Heart right ventricle (tissue), 16 donors: Measurements from ENCODE around the gene GPRC5A. TPM values are rescaled to one million over a fixed set of nuclear protein-coding genes. Genes with fewer than 3 reads are reported as not detected.
"Not testable (repeated sequence)": the region's sequence is repeated elsewhere in the genome, so short reads cannot be mapped to it uniquely, and the experiment has no call there.

ENCODE experiments used
- ATAC-seq, 8 donors: fragments of 200-7000 bp; cut with Tn5 transposase; one replicate each; pipeline ENCODE4 v1.9.1; 2020; ENCODE audit warnings: mild to moderate bottlenecking in 8 of 8, moderate library complexity in 8 of 8, moderate number of reproducible peaks in 1 of 8
- DNase-seq, 2 donors: peaks; one replicate each; pipeline ENCODE4 v3.0.0-alpha.2; 2020
- H3K27ac ChIP-seq, 10 donors: fragments of 200-600 bp; sonication (generic) in 2 of 10; one replicate each; pipeline versions ENCODE4 v1.5.0 to v1.8.0; 2020 to 2022; ENCODE audit warnings: mild to moderate bottlenecking in 3 of 10
- H3K27me3 ChIP-seq, 7 donors: fragments of 200-600 bp; one replicate each; pipeline ENCODE4 v1.8.0; 2021 to 2022; ENCODE audit warnings: mild to moderate bottlenecking in 2 of 7
- H3K36me3 ChIP-seq, 9 donors: fragments of 200-600 bp; sonication (generic) in 1 of 9; one replicate each; pipeline versions ENCODE4 v1.5.0 to v1.8.0; 2020 to 2022; ENCODE audit warnings: mild to moderate bottlenecking in 2 of 9
- H3K4me1 ChIP-seq, 9 donors: fragments of 200-600 bp; sonication (generic) in 1 of 9; one replicate each; pipeline versions ENCODE4 v1.5.0 to v1.8.0; 2020 to 2022; ENCODE audit warnings: mild to moderate bottlenecking in 4 of 9
- H3K4me3 ChIP-seq, 10 donors: fragments of 200-600 bp; sonication (generic) in 2 of 10; one replicate each; pipeline versions ENCODE4 v1.5.0 to v1.8.0; 2020 to 2022; ENCODE audit warnings: mild to moderate bottlenecking in 7 of 10, moderate library complexity in 2 of 10
- H3K9me3 ChIP-seq, 11 donors: fragments of 200-600 bp in 10 of 11; sonication (generic) in 2 of 11; one replicate each; pipeline versions ENCODE4 v1.5.0 to v1.8.0; 2013 to 2022; ENCODE audit warnings: mild to moderate bottlenecking in 2 of 11, control low read depth in 1 of 11, moderate library complexity in 1 of 11
- CTCF ChIP-seq, 9 donors: fragments of 200-600 bp; sonication (generic) in 2 of 9; IDR thresholded peaks; one replicate each; pipeline versions ENCODE4 v1.5.0 to v1.8.0; 2021 to 2022; ENCODE audit warnings: antibody characterized with exemption in 9 of 9, mild to moderate bottlenecking in 5 of 9, moderate library complexity in 1 of 9
- WGBS, 2 donors: extraction: QIAGEN DNeasy Blood & Tissue Kit; methylation state at CpG; one replicate each; pipeline ENCODE4 v1.1.7; 2013; ENCODE audit warnings: inconsistent platforms in 1 of 2; 5-methylcytosine and 5-hydroxymethylcytosine counted together
- intact Hi-C, 10 donors: fragments of 100-400 bp; cut with DNase I; formaldehyde crosslinking; loops; one replicate each; pipeline versions ENCODE4 v1.11.1 to v1.14.2; 2022
- long read RNA-seq, 3 donors: library from polyadenylated mRNA; unstranded; transcript quantifications; one replicate each; pipeline ENCODE4 v2.0.0, GENCODE V29; 2020 to 2021
- polyA plus RNA-seq, 2 donors: library from polyadenylated mRNA; stranded (reverse); fragments of 200-250 nt; gene quantifications; one replicate each; pipeline ENCODE4 v1.2.3, GENCODE V29; 2013
- total RNA-seq, 10 donors: library from RNA; stranded (reverse); fragmentation: NEBNext Ultra II Directional in 3 of 10; extraction: Animal tissue kit (Norgen Biotek cat#: 25700) in 3 of 10; gene quantifications; one replicate each; pipeline versions ENCODE4 v1.2.1 to v1.2.4, GENCODE V29; 2021 to 2023
- donor health status: Arrhythmogenic right ventricular cardiomyopathy.
- donor health status: ischemic (EF 13 %, LVEDD 7.1; RV severe dilation, severe dysfunction).
- donor health status: healthy with polysubstance abuse.
- donor health status: DM: no; HTN: yes; CAD: no.
- donor health status: DM: no; HTN: no; CAD: no.
- donor health status: ischemic (EF 25% LVEDD 6.9; RV normal size, moderate dysfunction).
- donor health status: ischemic (EF 25% LVEDD 5.7; RV mildly dilated, moderate dysfunction).
- donor health status: healthy.
- donor health status: DM: yes; HTN: yes; CAD: no.
- donor health status: Ischemic cardiomyopathy.
- donor health status: ischemic (EF 35%, LVEDD 5.7; RV mildly dilated, moderate dysfunction).
- donor health status: nonischemic (EF 11% LVEDD 7.7; RV severe dilation, severe dysfunction).
- donor health status: DM: yes; HTN: yes; CAD: no.
- donor health status: PGD.
- donor health status: ischemic (EF 29% LVEDD 5.4; RV normal size, mild dysfunction).
- donor health status: nonischemic (EF 23%, LVEDD 6.1; RV moderate dilation, normal function).

The GPRC5A gene
- total RNA-seq = 1 to 10 TPM in 3 of 10 donors, under 1 TPM in 7; 0.26 to 4.5 (median 0.88) TPM
- under 1 TPM; 0.75 to 0.95 TPM for polyA plus RNA-seq
- long read RNA-seq, donor 1 = 0 reads
- long read RNA-seq, donor 2 = 0 reads
- long read RNA-seq, donor 3, full-length matches to known transcripts = 2 of 2 reads
- long read RNA-seq, donor 3, partial matches to known transcripts = 0 of 2 reads
- long read RNA-seq, donor 3, other reads (novel, unspliced or antisense) = 0 of 2 reads

GRCh38 chr12:12891080-12891880 lies at the start of gene GPRC5A:
TSS of gene GPRC5A (plus strand) at chr12:12891562. CDS start at chr12:12908250, 16,688 bp downstream.
- TF ChIP-seq CTCF (IDR thresholded peaks at IDR 0.05) = no peak
- Histone ChIP-seq H3K27ac (peak within 1 kb of the TSS in 8 of 10 donors; percentile 10 to 69 (median 40)), H3K4me1 (peaks cover 0 to 19% (median 12%) of the 10 kb centered on the region in 9 donors), H3K36me3 (no peaks in the 10 kb centered on the region), H3K27me3 (peaks cover 0 to 49% (median 31%) of the 10 kb centered on the region in 7 donors), H3K4me3 (peak within 1 kb of the TSS; percentile 21 to 63 (median 56)), H3K9me3 (no peaks in the 10 kb centered on the region)
- WGBS, 2 donors = 1 to 2% methylated on average over 50 of the region's 50 CpGs
- ATAC-seq = peak; percentile 87 to 94 (median 90)
- peak; percentile 74 to 78 for DNase-seq
- intact Hi-C loops = no loop called here

- 92 to 95% methylated on average over 4 of the region's 4 CpGs for WGBS, 2 donors
- H3K4me1 ChIP-seq = no peaks in the 10 kb centered on the region
- TF ChIP-seq CTCF (IDR thresholded peaks at IDR 0.05) = no peak
- DNase-seq (no peak), ATAC-seq (no peak)
- intact Hi-C loops = no loop called here
- no peak overlapping the region for H3K4me3 ChIP-seq
- no peaks in the 10 kb centered on the region for H3K9me3 ChIP-seq
- H3K36me3 ChIP-seq = no peaks in the 10 kb centered on the region
- no peaks in the 10 kb centered on the region for H3K27me3 ChIP-seq
- no peak overlapping the region for H3K27ac ChIP-seq
Observed at GRCh38 chr12:12845794-12846243, 45.5 kb upstream of the GPRC5A start.

GRCh38 chr12:12846780-12847179 lies 44.6 kb upstream of the GPRC5A start:
- H3K9me3 ChIP-seq, H3K4me1 ChIP-seq, ATAC-seq, H3K4me3 ChIP-seq, H3K36me3 ChIP-seq, H3K27me3 ChIP-seq, intact Hi-C loops, DNase-seq, H3K27ac ChIP-seq: not testable (repeated sequence)
- 98% methylated on average over 3 of the region's 3 CpGs for WGBS, 2 donors

- Histone ChIP-seq H3K27me3 (no peaks in the 10 kb centered on the region), H3K9me3 (no peaks in the 10 kb centered on the region), H3K27ac (no peak overlapping the region), H3K4me3 (no peak overlapping the region), H3K4me1 (no peaks in the 10 kb centered on the region), H3K36me3 (no peaks in the 10 kb centered on the region)
- no peak for DNase-seq
- WGBS, 2 donors = 61 to 65% methylated on average over 3 of the region's 3 CpGs
- ATAC-seq = no peak
- intact Hi-C loops = no loop called here
- no peak for TF ChIP-seq CTCF (IDR thresholded peaks at IDR 0.05)
Observed at GRCh38 chr12:12853435-12853834, 37.9 kb upstream of the GPRC5A start.
